WI38 (cell line): ENCODE results near the gene SORT1.

ENCODE experiments used
- H3K4me3 ChIP-seq: 2 replicates; pipeline ENCODE4 v1.5.1; 2011; ENCODE audit warnings: low read depth, mild to moderate bottlenecking, control low read depth, low read length
- CTCF ChIP-seq: IDR thresholded peaks from 2 replicates; pipeline ENCODE4 v1.5.1; 2012; ENCODE audit warnings: low read depth, mild to moderate bottlenecking, control low read depth, low read length

The SORT1 gene

GRCh38 chr1:109269981-109270622 lies 127.6 kb downstream of the SORT1 start:
- no peak overlapping the region for H3K4me3 ChIP-seq
- no peak for TF ChIP-seq CTCF

GRCh38 chr1:109269212-109269980 lies 128.3 kb downstream of the SORT1 start:
- TF ChIP-seq CTCF: no peak
- H3K4me3 ChIP-seq: no peak overlapping the region

GRCh38 chr1:109268431-109269211 lies 129.1 kb downstream of the SORT1 start:
- H3K4me3 ChIP-seq: no peak overlapping the region
- TF ChIP-seq CTCF: no peak

GRCh38 chr1:109267743-109268300 lies 129.9 kb downstream of the SORT1 start:
- TF ChIP-seq CTCF: no peak
- no peak overlapping the region for H3K4me3 ChIP-seq

GRCh38 chr1:109266965-109267364 lies 130.8 kb downstream of the SORT1 start:
- no peak overlapping the region for H3K4me3 ChIP-seq
- TF ChIP-seq CTCF: no peak

GRCh38 chr1:109265741-109266330 lies 131.9 kb downstream of the SORT1 start:
- TF ChIP-seq CTCF: no peak
- H3K4me3 ChIP-seq: no peak overlapping the region
